ENCODE results near the gene CLC.
"Not testable (repeated sequence)": the region's sequence is repeated elsewhere in the genome, so short reads cannot be mapped to it uniquely, and the experiment has no call there.

Gene CLC

DNA sequence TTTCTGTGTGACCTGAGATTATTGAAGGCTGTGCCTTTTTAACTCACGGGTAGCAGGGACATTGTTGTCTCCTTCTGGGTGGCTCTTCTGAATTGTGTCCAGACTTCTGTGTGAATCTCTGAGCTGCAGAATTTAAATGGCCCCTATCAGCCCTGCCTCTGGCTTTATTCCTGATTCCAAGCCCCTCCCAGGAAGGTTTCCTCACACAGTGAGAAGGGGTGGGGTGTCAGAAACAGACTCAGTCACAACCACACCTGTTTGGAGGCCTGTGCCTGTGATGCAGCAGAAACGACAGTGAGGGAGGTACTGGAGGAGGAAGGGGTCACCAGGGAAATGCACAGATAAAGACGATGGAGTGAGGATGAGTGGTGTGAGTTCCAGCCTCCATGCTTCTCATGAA lies at the start of gene CLC:
TSS of gene CLC (minus strand) at position 139 of the 400 bp plus-strand sequence. CDS start at position 62, 77 bp downstream.
- DNase-seq (ENCODE audit: low read depth) = no peak

GRCh38 chr19:39780894-39781293 lies 43.1 kb upstream of the CLC start:
- no peak for DNase-seq (ENCODE audit: low read depth)

DNA sequence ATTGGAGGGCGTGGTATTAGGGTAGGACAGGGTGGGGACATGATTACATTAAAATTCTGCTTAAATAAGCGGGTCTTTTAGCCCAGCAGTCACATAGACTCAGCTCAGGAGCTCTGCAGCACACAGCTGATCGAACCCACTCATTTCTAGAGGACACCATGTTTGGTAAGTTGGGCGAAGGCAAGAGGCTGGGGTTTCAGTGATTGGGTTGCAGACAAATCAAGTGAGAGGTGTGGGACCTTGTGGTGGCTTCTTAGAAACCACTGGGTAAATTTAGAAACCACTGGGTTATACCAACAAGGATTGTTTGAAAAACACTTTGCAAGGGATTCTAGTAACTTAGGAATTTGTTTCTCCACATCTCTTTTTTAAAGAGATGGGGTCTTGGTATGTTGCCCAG lies 40.9 kb upstream of the CLC start, which contains the start of gene LEUTX:
TSS of gene LEUTX (plus strand) at position 92 of the 400 bp plus-strand sequence. CDS start at position 159, 67 bp downstream.
- no peak for DNase-seq (ENCODE audit: low read depth)

- DNase-seq (ENCODE audit: low read depth) = no peak
Measured at GRCh38 chr19:39768786-39769185, 31.0 kb upstream of the CLC start.

GRCh38 chr19:39768334-39768733 lies 30.5 kb upstream of the CLC start:
- DNase-seq (ENCODE audit: low read depth) = no peak

DNA sequence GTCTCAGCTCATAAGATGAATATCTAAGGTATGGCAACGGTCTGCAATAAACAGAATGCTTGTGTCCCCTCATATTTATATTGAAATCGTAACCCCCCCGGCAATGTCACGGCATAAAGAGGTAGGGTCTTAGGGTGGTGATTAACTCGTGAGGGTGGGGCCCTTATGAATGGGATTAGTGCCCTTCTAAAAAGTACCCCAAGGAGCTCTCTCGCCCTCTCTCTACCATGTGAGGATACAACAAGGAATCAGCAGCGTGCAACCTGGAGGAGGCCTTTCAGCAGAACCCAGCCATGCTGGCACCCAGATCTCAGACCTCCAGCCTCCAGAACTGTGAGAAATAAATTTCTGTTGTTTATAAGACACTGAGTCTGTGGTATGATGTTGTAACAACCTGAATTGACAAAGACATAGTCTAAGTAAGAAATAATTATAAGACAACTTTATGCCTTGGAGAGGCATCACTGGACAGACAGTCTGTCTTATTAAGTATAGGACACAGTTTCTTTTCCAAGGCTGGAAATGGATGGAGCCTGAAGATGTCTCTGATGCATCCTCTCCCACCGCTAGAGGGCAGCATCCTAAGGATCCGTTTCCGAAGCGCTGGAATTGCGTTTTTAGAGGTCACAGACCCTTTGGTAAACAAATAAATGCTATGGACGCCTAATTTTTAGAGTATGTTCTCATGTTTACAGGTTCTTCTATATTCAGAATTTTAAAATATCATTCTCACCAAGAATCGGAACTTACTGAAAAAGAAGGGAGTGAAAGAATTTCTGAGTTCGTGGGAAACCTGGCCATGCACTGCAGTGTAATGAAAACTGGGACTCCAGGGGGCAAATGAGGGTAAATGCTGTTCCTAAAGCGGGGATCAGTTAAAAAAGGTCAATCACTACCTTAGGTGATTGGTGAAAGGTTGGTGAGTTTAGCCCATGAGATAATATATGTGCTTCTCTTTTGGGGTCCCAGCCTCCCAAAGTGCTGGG lies 27.6 kb upstream of the CLC start:
- peak; percentile 19 for DNase-seq (ENCODE audit: low read depth)

GRCh38 chr19:39761851-39762250 lies 24.0 kb upstream of the CLC start:
- not testable (repeated sequence) for DNase-seq (ENCODE audit: low read depth)

DNA sequence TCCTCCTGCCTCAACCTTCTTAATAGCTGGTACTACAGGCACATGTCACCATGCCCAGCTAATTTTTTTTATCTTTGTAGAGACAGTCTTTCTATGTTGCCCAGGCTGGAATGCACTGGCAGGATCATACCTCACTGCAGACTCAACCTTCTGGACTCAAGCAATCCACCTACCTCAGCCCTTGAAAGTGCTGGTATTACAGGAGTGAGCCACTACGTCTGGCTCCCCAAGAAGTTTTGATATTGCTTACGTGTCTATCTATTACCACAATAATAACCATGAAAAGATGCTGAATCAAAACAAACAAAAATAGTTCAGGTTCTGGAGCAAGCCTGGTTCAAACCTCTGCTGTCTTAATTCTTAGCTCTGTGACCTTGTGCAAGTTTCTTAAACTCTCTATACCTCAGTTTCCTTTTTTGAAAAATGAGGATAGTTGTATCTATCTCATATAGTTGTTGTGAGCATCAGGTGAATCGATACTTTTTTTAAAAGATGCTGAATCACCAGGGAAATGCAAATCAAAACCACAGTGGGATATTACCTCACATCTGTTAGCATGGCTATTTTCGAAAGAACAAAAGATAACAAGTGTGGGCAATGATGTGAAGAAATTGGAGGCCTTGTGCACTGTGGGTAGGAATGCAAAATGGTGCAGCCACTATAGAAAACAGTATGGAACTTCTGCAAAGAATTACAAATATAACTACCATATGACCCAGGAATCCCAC lies 21.8 kb upstream of the CLC start:
- no peak for DNase-seq (ENCODE audit: low read depth)

DNA sequence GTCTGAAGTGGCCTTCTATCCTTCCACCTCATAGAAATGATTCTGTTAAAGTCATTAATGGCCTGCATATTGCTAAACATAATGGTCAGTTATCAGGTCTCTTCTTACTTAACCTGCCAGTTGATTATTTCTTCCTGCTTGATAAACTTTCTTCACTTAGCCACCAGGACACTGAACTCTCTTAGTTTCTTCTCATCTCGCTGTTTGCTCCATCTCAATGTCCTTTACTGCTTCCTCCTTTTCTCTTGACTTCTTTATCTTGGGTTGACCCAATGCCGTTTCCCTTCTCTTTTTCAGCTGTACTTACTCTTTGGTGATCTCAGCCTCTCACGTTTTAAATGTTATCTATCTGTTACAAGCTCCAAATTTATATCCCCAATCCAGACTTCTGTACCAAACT lies 17.1 kb upstream of the CLC start:
- DNase-seq (ENCODE audit: low read depth) = no peak

DNA sequence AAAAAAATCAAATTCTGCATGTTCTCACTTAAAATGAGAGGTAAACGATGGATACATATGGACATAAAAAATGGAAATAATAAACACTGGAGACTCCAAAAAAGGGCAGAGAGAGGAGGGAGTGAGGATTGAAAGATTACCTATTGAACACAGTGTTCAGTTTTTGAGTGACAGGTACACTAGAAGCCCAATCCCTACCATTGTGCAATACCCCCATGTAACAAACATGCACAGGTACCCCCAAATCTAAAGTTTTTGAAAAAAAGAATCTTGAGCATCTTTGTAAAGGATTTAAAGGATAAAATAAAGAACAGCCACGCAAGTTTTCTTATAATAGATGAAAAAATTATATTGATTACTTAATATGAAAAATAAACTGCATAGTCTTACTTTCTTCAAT lies 16.7 kb upstream of the CLC start:
- DNase-seq (ENCODE audit: low read depth) = no peak

DNA sequence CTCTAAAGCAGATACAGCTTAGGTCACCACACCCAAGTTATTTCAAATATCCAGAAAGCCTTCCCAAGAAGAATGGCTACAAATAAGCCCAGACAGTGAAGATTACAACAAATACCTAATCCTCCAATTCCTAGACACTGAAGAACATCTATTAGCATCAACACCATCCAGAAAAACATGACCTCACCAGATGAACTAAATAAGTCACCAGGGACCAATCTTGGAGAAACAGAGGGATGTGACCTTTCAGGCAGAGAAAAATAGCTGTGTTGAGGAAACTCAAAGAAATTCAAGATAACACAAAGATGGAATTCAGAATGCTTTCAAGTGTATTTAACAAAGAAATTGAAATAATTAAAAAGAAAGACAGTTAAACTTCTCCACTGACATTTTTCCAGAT lies 15.0 kb upstream of the CLC start:
- no peak for DNase-seq (ENCODE audit: low read depth)

GRCh38 chr19:39752390-39752789 lies 14.6 kb upstream of the CLC start:
- DNase-seq (ENCODE audit: low read depth) = no peak

- DNase-seq (ENCODE audit: low read depth) = no peak
Measured at GRCh38 chr19:39749981-39750380, 12.2 kb upstream of the CLC start.

DNA sequence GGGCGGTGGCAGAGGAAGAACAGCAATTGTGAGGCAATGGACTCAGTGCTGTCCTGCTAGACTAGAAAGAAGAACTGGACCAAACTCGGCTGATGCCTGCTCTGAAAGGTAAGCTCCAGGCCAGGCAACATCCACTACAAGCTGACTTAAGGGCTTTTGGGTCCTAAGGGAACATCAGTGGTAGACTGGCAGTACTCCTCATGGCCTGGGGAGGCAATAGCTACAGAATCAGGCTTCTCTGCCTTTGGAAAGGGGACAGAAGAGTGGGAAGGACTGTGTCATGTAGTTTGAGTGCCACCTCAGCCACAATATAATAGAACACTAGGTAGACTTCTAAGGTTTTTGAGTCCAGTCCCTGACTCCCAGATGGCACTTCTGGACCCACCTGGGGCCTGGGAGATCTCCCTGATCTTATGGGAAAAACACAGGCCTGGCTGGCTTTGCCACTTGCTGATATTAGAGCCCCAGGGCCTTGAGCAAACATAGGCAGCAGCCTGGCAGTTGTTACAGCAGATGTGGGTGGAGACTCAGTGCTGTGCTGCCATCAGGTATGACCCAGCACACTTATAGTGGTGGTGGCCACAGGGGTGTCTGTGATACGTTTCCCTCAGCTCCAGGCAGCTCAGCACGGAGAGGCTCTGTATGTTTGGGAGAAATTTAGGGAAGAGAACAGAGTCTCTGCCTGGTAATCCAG lies 9.2 kb upstream of the CLC start:
- no peak for DNase-seq (ENCODE audit: low read depth)

GRCh38 chr19:39745643-39746042 lies 7.8 kb upstream of the CLC start:
- DNase-seq (ENCODE audit: low read depth) = no peak

GRCh38 chr19:39740395-39740794 lies 2.6 kb upstream of the CLC start:
- DNase-seq (ENCODE audit: low read depth) = no peak

GRCh38 chr19:39738814-39739213 lies 985 bp upstream of the CLC start:
- no peak for DNase-seq (ENCODE audit: low read depth)

DNA sequence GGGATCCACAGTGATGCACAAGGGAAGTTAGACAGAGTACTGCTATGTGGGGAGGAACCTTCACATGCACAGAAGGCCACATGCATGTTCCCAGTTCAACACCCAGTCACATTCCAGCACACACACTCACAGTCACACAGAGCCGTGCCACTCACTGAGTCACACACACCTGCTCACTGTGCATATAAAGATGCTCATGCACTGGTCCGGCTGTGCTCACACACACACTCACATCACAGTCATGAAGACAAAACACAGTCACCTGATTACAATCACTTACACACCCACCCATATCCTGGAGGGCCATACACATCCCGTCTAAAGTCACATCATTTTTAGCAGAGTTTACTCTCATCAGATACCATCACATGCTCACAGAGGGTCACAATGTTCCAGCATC lies 478 bp downstream of the CLC start:
- no peak for DNase-seq (ENCODE audit: low read depth)

- DNase-seq (ENCODE audit: low read depth) = no peak
Measured at GRCh38 chr19:39736088-39736487, 1.7 kb downstream of the CLC start.

DNA sequence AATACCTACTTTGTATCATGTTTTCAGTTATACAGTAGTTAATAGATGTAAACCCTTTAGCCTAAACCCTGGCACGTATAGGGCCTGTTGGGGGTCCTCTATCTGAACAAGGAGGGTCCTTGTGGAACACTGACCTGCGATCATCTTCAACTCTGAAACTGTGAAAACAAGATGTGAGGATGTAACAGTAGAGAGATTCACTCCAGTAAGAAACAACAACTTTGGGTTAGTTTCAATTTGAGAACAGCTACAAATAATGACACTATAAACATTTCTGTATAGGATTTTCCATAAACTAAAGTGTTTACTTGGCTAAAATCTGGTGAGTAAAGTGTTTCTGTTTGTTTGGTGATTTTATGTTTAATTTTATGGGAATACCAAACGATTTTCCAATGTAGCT lies 2.1 kb downstream of the CLC start:
- no peak for DNase-seq (ENCODE audit: low read depth)

GRCh38 chr19:39733841-39734240 lies 4.0 kb downstream of the CLC start:
- no peak for DNase-seq (ENCODE audit: low read depth)

DNA sequence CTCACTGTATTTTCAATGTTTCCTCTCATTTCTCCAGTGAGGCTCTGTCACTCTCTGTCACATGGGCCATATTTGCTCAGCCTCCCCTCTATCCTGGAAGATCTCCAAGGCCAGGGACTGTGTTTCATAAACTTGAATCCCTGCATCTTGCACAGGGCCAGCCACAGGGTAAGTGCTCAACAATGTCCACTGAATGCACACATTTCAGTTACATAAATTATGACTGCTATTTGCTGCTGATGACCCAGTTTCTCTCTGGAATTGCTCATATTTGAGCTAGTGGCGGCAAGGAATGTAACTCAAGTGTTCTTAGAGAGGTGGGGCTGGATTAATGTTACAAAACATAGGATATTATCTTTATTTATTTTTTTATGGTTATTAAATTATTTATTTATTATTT lies 6.1 kb downstream of the CLC start:
- no peak for DNase-seq (ENCODE audit: low read depth)
